Stimulated activated CD8-positive, alpha-beta memory T cell treated with anti-CD3 and anti-CD28 coated beads, Interleukin-2, amount 100 ng/mL, for 1 hour (primary cell): ENCODE measurements around the gene CNTROB.

Source experiments
- DNase-seq, 2 donors: peaks; one replicate each; pipeline ENCODE4 v3.0.0-alpha.2; 2020; ENCODE audit warnings: low read depth in 2 of 2

CNTROB gene

GRCh38 chr17:7982666-7983065 lies 50.7 kb downstream of the CNTROB start:
- DNase-seq = no peak

GRCh38 chr17:7984904-7985303 lies 52.9 kb downstream of the CNTROB start:
- DNase-seq = no peak

- no peak for DNase-seq
Measured at GRCh38 chr17:7987112-7987893, 55.3 kb downstream of the CNTROB start.

GRCh38 chr17:7988750-7989178 lies 56.8 kb downstream of the CNTROB start:
- DNase-seq = peak in 1 of 2 donors; percentile 15

GRCh38 chr17:7989781-7990655 lies 58.0 kb downstream of the CNTROB start:
- peak; percentile 88 for DNase-seq

GRCh38 chr17:7992516-7992915 lies 60.5 kb downstream of the CNTROB start:
- DNase-seq = no peak

- DNase-seq = no peak
Measured at GRCh38 chr17:7992924-7993323, 60.9 kb downstream of the CNTROB start.

- DNase-seq = no peak
Measured at GRCh38 chr17:7993972-7994589, 62.1 kb downstream of the CNTROB start.

GRCh38 chr17:7995724-7996123 lies 63.7 kb downstream of the CNTROB start:
- DNase-seq = no peak

- DNase-seq = no peak
Measured at GRCh38 chr17:7997186-7997585, 65.2 kb downstream of the CNTROB start.
